SU-DHL-6 (cell line): ENCODE results near the gene MARK1.

ENCODE experiments used
- H2AFZ ChIP-seq: fragments of 200-600 bp; sonication (generic); 2 replicates; pipeline ENCODE4 v1.6.1; 2014; ENCODE audit warnings: low read depth, mild to moderate bottlenecking, moderate library complexity, mixed read lengths, antibody characterized with exemption, low read length; ENCODE audit not compliant: severe bottlenecking
- H3F3A ChIP-seq: fragments of 200-600 bp; shearing (Covaris generic); 2 replicates; pipeline ENCODE4 v1.6.0; 2016; ENCODE audit warnings: antibody characterized with exemption, mild to moderate bottlenecking; ENCODE audit not compliant: insufficient read depth
- H3K27ac ChIP-seq: fragments of 200-600 bp; sonication (generic); 2 replicates; pipeline ENCODE4 v1.5.1; 2016; ENCODE audit warnings: low read depth, mild to moderate bottlenecking, low read length, moderate library complexity, mixed read lengths
- H3K27me3 ChIP-seq: fragments of 200-600 bp; sonication (generic), shearing (Covaris generic); 2 replicates; pipeline ENCODE4 v1.6.0; 2014; ENCODE audit warnings: mild to moderate bottlenecking, low read length
- H3K36me3 ChIP-seq: fragments of 200-600 bp; sonication (generic); 2 replicates; pipeline ENCODE4 v1.6.1; 2014; ENCODE audit warnings: mild to moderate bottlenecking, low read length, mixed read lengths
- H3K4me2 ChIP-seq: fragments of 300-600, 200-600 bp; shearing (Covaris generic), sonication (generic); 2 replicates; pipeline ENCODE4 v1.6.0; 2014; ENCODE audit warnings: low read length, low read depth, mild to moderate bottlenecking; ENCODE audit not compliant: poor library complexity, severe bottlenecking
- H3K4me3 ChIP-seq: fragments of 200-600 bp; sonication (generic); 2 replicates; pipeline ENCODE4 v1.5.1; 2014; ENCODE audit warnings: antibody characterized with exemption, low read length, mild to moderate bottlenecking, mixed read lengths; ENCODE audit not compliant: insufficient read depth, poor library complexity, severe bottlenecking
- H3K79me2 ChIP-seq: fragments of 200-600 bp; sonication (generic); 2 replicates; pipeline ENCODE4 v1.6.1; 2014; ENCODE audit warnings: mild to moderate bottlenecking, low read length, moderate library complexity; ENCODE audit not compliant: insufficient read depth
- H3K9ac ChIP-seq: fragments of 200-600 bp; sonication (generic); 2 replicates; pipeline ENCODE4 v1.7.0; 2014; ENCODE audit warnings: mild to moderate bottlenecking, low read length
- H3K9me2 ChIP-seq: fragments of 200-600 bp; sonication (generic); replicated peaks from 2 replicates; pipeline ENCODE4 v1.6.1; 2014; ENCODE audit warnings: low read length; ENCODE audit not compliant: insufficient read depth
- H3K9me3 ChIP-seq: fragments of 200-600 bp; sonication (generic); 2 replicates; pipeline ENCODE4 v1.6.1; 2014; ENCODE audit warnings: low read length, mixed read lengths; ENCODE audit not compliant: insufficient read depth
- H4K20me1 ChIP-seq: fragments of 200-600 bp; sonication (generic); 2 replicates; pipeline ENCODE4 v1.6.1; 2014; ENCODE audit warnings: low read depth, mild to moderate bottlenecking, antibody characterized with exemption, low read length, moderate library complexity, mixed read lengths
- CTCF ChIP-seq: fragments of 200-600 bp; sonication (generic); IDR thresholded peaks from one replicate; pipeline ENCODE4 v1.5.1; 2017; ENCODE audit warnings: antibody characterized with exemption, mild to moderate bottlenecking, low read length, moderate library complexity; ENCODE audit not compliant: insufficient read depth, poor library complexity, severe bottlenecking
- EZH2phosphoT487 ChIP-seq: fragments of 200-600 bp; sonication (generic), shearing (Covaris generic); conservative IDR thresholded peaks from 2 replicates; pipeline ENCODE4 v1.6.1; 2018; ENCODE audit warnings: mild to moderate bottlenecking, antibody characterized with exemption, low read length, moderate library complexity, mixed read lengths

Gene MARK1

GRCh38 chr1:220700556-220701179 lies 172.7 kb downstream of the MARK1 start:
- Histone ChIP-seq H3K36me3 (no peaks in the 10 kb centered on the region), H4K20me1 (no peaks in the 10 kb centered on the region), H3K79me2 (no peaks in the 10 kb centered on the region), H2AFZ (no peak overlapping the region), H3K9me2 (no peaks in the 10 kb centered on the region), H3K27me3 (no peaks in the 10 kb centered on the region), H3K4me3 (no peak overlapping the region), H3K9me3 (no peaks in the 10 kb centered on the region), H3K9ac (no peak overlapping the region), H3K27ac (no peak overlapping the region), H3K4me2 (no peak overlapping the region), H3F3A (no peaks in the 10 kb centered on the region)
- TF ChIP-seq EZH2phosphoT487 (no peak), CTCF (no peak)

- Histone ChIP-seq H3K27me3 (no peaks in the 10 kb centered on the region), H3K27ac (no peak overlapping the region), H3F3A (no peaks in the 10 kb centered on the region), H3K36me3 (no peaks in the 10 kb centered on the region), H3K4me2 (no peak overlapping the region), H3K9me3 (no peaks in the 10 kb centered on the region), H3K79me2 (no peaks in the 10 kb centered on the region), H4K20me1 (no peaks in the 10 kb centered on the region), H2AFZ (no peak overlapping the region), H3K9ac (no peak overlapping the region), H3K9me2 (no peaks in the 10 kb centered on the region), H3K4me3 (no peak overlapping the region)
- TF ChIP-seq CTCF, result no peak
- no peak for TF ChIP-seq EZH2phosphoT487
Observed at GRCh38 chr1:220701974-220702373, 174.0 kb downstream of the MARK1 start.

GRCh38 chr1:220702733-220703270 lies 174.9 kb downstream of the MARK1 start:
- H3K9me2 ChIP-seq, result no peaks in the 10 kb centered on the region
- no peak overlapping the region for H3K9ac ChIP-seq
- no peaks in the 10 kb centered on the region for H3K27me3 ChIP-seq
- TF ChIP-seq EZH2phosphoT487 (no peak), CTCF (no peak)
- no peak overlapping the region for H3K4me2 ChIP-seq
- H4K20me1 ChIP-seq, result no peaks in the 10 kb centered on the region
- no peaks in the 10 kb centered on the region for H3K79me2 ChIP-seq
- no peak overlapping the region for H3K27ac ChIP-seq
- H3K4me3 ChIP-seq, result no peak overlapping the region
- H3K9me3 ChIP-seq, result no peaks in the 10 kb centered on the region
- no peaks in the 10 kb centered on the region for H3K36me3 ChIP-seq
- no peaks in the 10 kb centered on the region for H3F3A ChIP-seq
- H2AFZ ChIP-seq, result no peak overlapping the region
